ENCODE results near the gene TICAM1. TPM values are rescaled to one million over a fixed set of nuclear protein-coding genes. Genes with fewer than 3 reads are reported as not detected.
"Not testable (repeated sequence)": the region's sequence is repeated elsewhere in the genome, so short reads cannot be mapped to it uniquely, and the experiment has no call there.

The TICAM1 gene
- total RNA-seq, 1 experiment from 2014 or later: 6.5 TPM

- Histone ChIP-seq H3K27me3 (ENCODE audit: low read length) (no peaks in the 10 kb centered on the region), H3K36me3 (ENCODE audit: low read depth, low read length) (peaks cover 14% of the 10 kb centered on the region; the same call in 1 of the 2 replicates), H3K4me2 (ENCODE audit: low read length) (peak overlapping the region; percentile 100), H3F3A (ENCODE audit: low read length, unreplicated experiment) (peaks cover 2% of the 10 kb centered on the region), H3K4me1 (ENCODE audit: insufficient read depth, low read length) (peaks cover 29% of the 10 kb centered on the region), H3K27ac (ENCODE audit: low read length) (peak overlapping the region; percentile 28), H3K9me3 (ENCODE audit: low read length) (no peaks in the 10 kb centered on the region), H3K4me3 (ENCODE audit: low read length) (peak overlapping the region; percentile 95), H3K79me2 (ENCODE audit: low read length) (peaks cover 60% of the 10 kb centered on the region), H2AFZ (ENCODE audit: low read length) (no peak overlapping the region), H3K9me2 (replicated peaks; ENCODE audit: low read length) (no peaks in the 10 kb centered on the region), H4K20me1 (ENCODE audit: low read length) (peaks cover 31% of the 10 kb centered on the region), H3K9ac (ENCODE audit: low read length) (peak overlapping the region; percentile 98; the same call in 1 of the 2 replicates)
- BruUV-seq (replicated peaks): no TSS peak
- TF ChIP-seq, protein P1, sequence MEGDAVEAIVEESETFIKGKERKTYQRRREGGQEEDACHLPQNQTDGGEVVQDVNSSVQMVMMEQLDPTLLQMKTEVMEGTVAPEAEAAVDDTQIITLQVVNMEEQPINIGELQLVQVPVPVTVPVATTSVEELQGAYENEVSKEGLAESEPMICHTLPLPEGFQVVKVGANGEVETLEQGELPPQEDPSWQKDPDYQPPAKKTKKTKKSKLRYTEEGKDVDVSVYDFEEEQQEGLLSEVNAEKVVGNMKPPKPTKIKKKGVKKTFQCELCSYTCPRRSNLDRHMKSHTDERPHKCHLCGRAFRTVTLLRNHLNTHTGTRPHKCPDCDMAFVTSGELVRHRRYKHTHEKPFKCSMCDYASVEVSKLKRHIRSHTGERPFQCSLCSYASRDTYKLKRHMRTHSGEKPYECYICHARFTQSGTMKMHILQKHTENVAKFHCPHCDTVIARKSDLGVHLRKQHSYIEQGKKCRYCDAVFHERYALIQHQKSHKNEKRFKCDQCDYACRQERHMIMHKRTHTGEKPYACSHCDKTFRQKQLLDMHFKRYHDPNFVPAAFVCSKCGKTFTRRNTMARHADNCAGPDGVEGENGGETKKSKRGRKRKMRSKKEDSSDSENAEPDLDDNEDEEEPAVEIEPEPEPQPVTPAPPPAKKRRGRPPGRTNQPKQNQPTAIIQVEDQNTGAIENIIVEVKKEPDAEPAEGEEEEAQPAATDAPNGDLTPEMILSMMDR (conservative IDR thresholded peaks at IDR 0.05; ENCODE audit: low read depth, low read length): no peak
- no peak for TF ChIP-seq EZH2 (IDR thresholded peaks at IDR 0.05; ENCODE audit: low read length, unreplicated experiment)
- TF ChIP-seq EZH2phosphoT487 (IDR thresholded peaks at IDR 0.05; ENCODE audit: borderline replicate concordance, low read length): no peak
- POLR2A ChIA-PET (ENCODE audit: unreplicated experiment): no interaction called here
- peak; percentile 86 for DNase-seq
- ATAC-seq: no peak
- intact Hi-C loops (cut with micrococcal nuclease): no loop called here
- CTCF ChIA-PET: no interaction called here
Measured at GRCh38 chr19:4794971-4795370, 36.5 kb downstream of the TICAM1 start.

- H3K27ac ChIP-seq (ENCODE audit: low read length): not testable (repeated sequence)
- H3K9ac ChIP-seq (ENCODE audit: low read length): peak overlapping the region; percentile 98
Measured at GRCh38 chr19:4793278-4793677, 38.2 kb downstream of the TICAM1 start.

GRCh38 chr19:4792866-4793195 lies 38.7 kb downstream of the TICAM1 start:
- Histone ChIP-seq H3K36me3 (ENCODE audit: low read depth, low read length) (peaks cover 14% of the 10 kb centered on the region; the same call in 1 of the 2 replicates), H3K79me2 (ENCODE audit: low read length) (peaks cover 60% of the 10 kb centered on the region), H3K4me3 (ENCODE audit: low read length) (peak overlapping the region; percentile 95), H4K20me1 (ENCODE audit: low read length) (peaks cover 31% of the 10 kb centered on the region), H3K4me2 (ENCODE audit: low read length) (peak overlapping the region; percentile 100), H3K9ac (ENCODE audit: low read length) (peak overlapping the region; percentile 98), H3K4me1 (ENCODE audit: insufficient read depth, low read length) (peaks cover 29% of the 10 kb centered on the region), H3K27ac (ENCODE audit: low read length) (peak overlapping the region; percentile 81; the same call in 1 of the 2 replicates)
- H3F3A ChIP-seq (ENCODE audit: low read length, unreplicated experiment); CTCF ChIA-PET; BruUV-seq (replicated peaks); H3K9me2 ChIP-seq (replicated peaks; ENCODE audit: low read length); intact Hi-C loops (cut with micrococcal nuclease); POLR2A ChIA-PET (ENCODE audit: unreplicated experiment); H3K27me3 ChIP-seq (ENCODE audit: low read length); H3K9me3 ChIP-seq (ENCODE audit: low read length); ATAC-seq; H2AFZ ChIP-seq (ENCODE audit: low read length): not testable (repeated sequence)
- peak; percentile 24 for DNase-seq

More at GRCh38 chr19:4793278-4793677, 38.2 kb downstream of the TICAM1 start:
- DNase-seq; intact Hi-C loops (cut with micrococcal nuclease); H3K27me3 ChIP-seq (ENCODE audit: low read length); BruUV-seq (replicated peaks); H3K9me3 ChIP-seq (ENCODE audit: low read length); ATAC-seq; H3F3A ChIP-seq (ENCODE audit: low read length, unreplicated experiment); H2AFZ ChIP-seq (ENCODE audit: low read length); POLR2A ChIA-PET (ENCODE audit: unreplicated experiment); H3K9me2 ChIP-seq (replicated peaks; ENCODE audit: low read length); CTCF ChIA-PET: not testable (repeated sequence)
- Histone ChIP-seq H3K4me2 (ENCODE audit: low read length) (peak overlapping the region; percentile 100), H3K79me2 (ENCODE audit: low read length) (peaks cover 60% of the 10 kb centered on the region), H3K4me1 (ENCODE audit: insufficient read depth, low read length) (peaks cover 29% of the 10 kb centered on the region), H3K4me3 (ENCODE audit: low read length) (peak overlapping the region; percentile 95), H4K20me1 (ENCODE audit: low read length) (peaks cover 31% of the 10 kb centered on the region), H3K36me3 (ENCODE audit: low read depth, low read length) (peaks cover 14% of the 10 kb centered on the region; the same call in 1 of the 2 replicates)

DNA sequence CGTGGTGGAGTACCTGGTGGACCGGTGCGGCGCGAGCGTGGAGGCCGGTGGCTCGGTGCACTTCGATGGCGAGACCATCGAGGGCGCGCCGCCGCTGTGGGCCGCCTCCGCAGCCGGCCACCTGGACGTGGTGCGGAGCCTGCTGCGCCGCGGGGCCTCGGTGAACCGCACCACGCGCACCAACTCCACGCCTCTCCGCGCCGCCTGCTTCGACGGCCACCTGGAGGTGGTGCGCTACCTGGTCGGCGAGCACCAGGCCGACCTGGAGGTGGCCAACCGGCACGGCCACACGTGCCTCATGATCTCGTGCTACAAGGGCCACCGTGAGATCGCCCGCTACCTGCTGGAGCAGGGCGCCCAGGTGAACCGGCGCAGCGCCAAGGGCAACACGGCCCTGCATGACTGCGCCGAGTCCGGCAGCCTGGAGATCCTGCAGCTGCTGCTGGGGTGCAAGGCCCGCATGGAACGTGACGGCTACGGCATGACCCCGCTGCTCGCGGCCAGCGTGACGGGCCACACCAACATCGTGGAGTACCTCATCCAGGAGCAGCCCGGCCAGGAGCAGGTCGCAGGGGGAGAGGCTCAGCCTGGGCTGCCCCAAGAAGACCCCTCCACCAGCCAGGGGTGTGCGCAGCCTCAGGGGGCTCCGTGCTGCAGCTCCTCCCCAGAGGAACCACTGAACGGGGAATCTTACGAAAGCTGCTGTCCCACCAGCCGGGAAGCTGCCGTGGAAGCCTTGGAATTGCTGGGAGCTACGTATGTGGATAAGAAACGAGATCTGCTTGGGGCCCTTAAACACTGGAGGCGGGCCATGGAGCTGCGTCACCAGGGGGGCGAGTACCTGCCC lies 39.3 kb downstream of the TICAM1 start:
- ATAC-seq; DNase-seq; BruUV-seq (replicated peaks); H3K27me3 ChIP-seq (ENCODE audit: low read length); H3K9me2 ChIP-seq (replicated peaks; ENCODE audit: low read length); intact Hi-C loops (cut with micrococcal nuclease); H3K9me3 ChIP-seq (ENCODE audit: low read length); H3F3A ChIP-seq (ENCODE audit: low read length, unreplicated experiment): not testable (repeated sequence)
- H3K27ac ChIP-seq (ENCODE audit: low read length): peak overlapping the region; percentile 81
- CTCF ChIA-PET: interaction anchor here (1.5 kb wide), 1 partner anchor 78 kb away, joined by 11 read pairs; no protein-coding TSS in a partner anchor
- POLR2A ChIA-PET (ENCODE audit: unreplicated experiment): interaction anchor here (0.8 kb wide), 1 partner anchor 33 kb away, joined by 26 read pairs; no protein-coding TSS in a partner anchor
- peaks cover 12% of the 10 kb centered on the region; the same call in 1 of the 2 replicates for H3K36me3 ChIP-seq (ENCODE audit: low read depth, low read length)
- peaks cover 29% of the 10 kb centered on the region for H3K4me1 ChIP-seq (ENCODE audit: insufficient read depth, low read length)
- H3K9ac ChIP-seq (ENCODE audit: low read length): peak overlapping the region; percentile 98
- H3K4me2 ChIP-seq (ENCODE audit: low read length): peak overlapping the region; percentile 100
- H3K4me3 ChIP-seq (ENCODE audit: low read length): peak overlapping the region; percentile 95
- peak overlapping the region; percentile 79 for H2AFZ ChIP-seq (ENCODE audit: low read length)
- peaks cover 55% of the 10 kb centered on the region for H3K79me2 ChIP-seq (ENCODE audit: low read length)
- H4K20me1 ChIP-seq (ENCODE audit: low read length): peaks cover 31% of the 10 kb centered on the region

Data from PC-3 (cell line).